ENCODE results near the gene KAZN. TPM values are rescaled to one million over a fixed set of nuclear protein-coding genes. Genes with fewer than 3 reads are reported as not detected.

Gene KAZN
- polyA plus RNA-seq, 1 donor from 2014 or later = 20.6 TPM

- H4K20me1 ChIP-seq (ENCODE audit: insufficient read depth) = no peaks in the 10 kb centered on the region
- H3K9me2 ChIP-seq (ENCODE audit: insufficient read depth, low read length) = no peaks in the 10 kb centered on the region
- H2AFZ ChIP-seq (ENCODE audit: low read depth, low read length) = no peak overlapping the region
- no peaks in the 10 kb centered on the region for H3K79me2 ChIP-seq (replicated peaks; ENCODE audit: insufficient read depth, low read length)
- no peaks in the 10 kb centered on the region for H3K9me3 ChIP-seq (ENCODE audit: low read length)
- no peak overlapping the region for H3K9ac ChIP-seq (ENCODE audit: low read length)
- no peak overlapping the region for H3K4me2 ChIP-seq (ENCODE audit: low read length)
- no peak overlapping the region for H3K27ac ChIP-seq (ENCODE audit: low read length)
- no peaks in the 10 kb centered on the region for H3F3A ChIP-seq (ENCODE audit: insufficient read depth, low read length, poor library complexity, severe bottlenecking)
- H3K27me3 ChIP-seq (ENCODE audit: insufficient read depth, low read depth, low read length) = no peaks in the 10 kb centered on the region
- H3K4me3 ChIP-seq (ENCODE audit: low read length) = no peak overlapping the region
- H3K36me3 ChIP-seq (ENCODE audit: insufficient read depth, low read length) = no peaks in the 10 kb centered on the region
- no peak for TF ChIP-seq EP300 (conservative IDR thresholded peaks at IDR 0.05; ENCODE audit: poor library complexity, severe bottlenecking)
- TF ChIP-seq MXI1 (conservative IDR thresholded peaks at IDR 0.05; ENCODE audit: poor library complexity, severe bottlenecking) = no peak
- TF ChIP-seq CTCF (IDR thresholded peaks at IDR 0.05; ENCODE audit: poor library complexity, severe bottlenecking) = no peak
- TF ChIP-seq REST (IDR thresholded peaks at IDR 0.05; ENCODE audit: borderline replicate concordance) = no peak
- no peak for TF ChIP-seq POLR2AphosphoS5 (IDR thresholded peaks at IDR 0.05)
These were observed 397.9 kb downstream of the KAZN start for GRCh38 chr1:14996133-14997050.

GRCh38 chr1:14997646-14998276 lies 399.3 kb downstream of the KAZN start:
- no peak overlapping the region for H3K27ac ChIP-seq (ENCODE audit: low read length)
- no peaks in the 10 kb centered on the region for H3K27me3 ChIP-seq (ENCODE audit: insufficient read depth, low read depth, low read length)
- no peaks in the 10 kb centered on the region for H3F3A ChIP-seq (ENCODE audit: insufficient read depth, low read length, poor library complexity, severe bottlenecking)
- H3K9me3 ChIP-seq (ENCODE audit: low read length) = no peaks in the 10 kb centered on the region
- no peak overlapping the region for H3K4me2 ChIP-seq (ENCODE audit: low read length)
- H3K9ac ChIP-seq (ENCODE audit: low read length) = no peak overlapping the region
- no peak overlapping the region for H3K4me3 ChIP-seq (ENCODE audit: low read length)
- no peaks in the 10 kb centered on the region for H3K79me2 ChIP-seq (replicated peaks; ENCODE audit: insufficient read depth, low read length)
- no peaks in the 10 kb centered on the region for H3K36me3 ChIP-seq (ENCODE audit: insufficient read depth, low read length)
- no peak overlapping the region for H2AFZ ChIP-seq (ENCODE audit: low read depth, low read length)
- no peaks in the 10 kb centered on the region for H3K9me2 ChIP-seq (ENCODE audit: insufficient read depth, low read length)
- no peaks in the 10 kb centered on the region for H4K20me1 ChIP-seq (ENCODE audit: insufficient read depth)
- no peak for TF ChIP-seq CTCF (IDR thresholded peaks at IDR 0.05; ENCODE audit: poor library complexity, severe bottlenecking)
- TF ChIP-seq TAF1 (IDR thresholded peaks at IDR 0.05; ENCODE audit: low read depth) = no peak
- TF ChIP-seq EP300 (conservative IDR thresholded peaks at IDR 0.05; ENCODE audit: poor library complexity, severe bottlenecking) = no peak
- no peak for TF ChIP-seq SMC3 (conservative IDR thresholded peaks at IDR 0.05; ENCODE audit: poor library complexity)
- TF ChIP-seq EZH2 (IDR thresholded peaks at IDR 0.05; ENCODE audit: borderline replicate concordance, insufficient read depth, low read length, poor library complexity, severe bottlenecking) = no peak
- TF ChIP-seq MXI1 (conservative IDR thresholded peaks at IDR 0.05; ENCODE audit: poor library complexity, severe bottlenecking) = no peak
- TF ChIP-seq RAD21 (conservative IDR thresholded peaks at IDR 0.05) = no peak
- no peak for TF ChIP-seq REST (IDR thresholded peaks at IDR 0.05; ENCODE audit: borderline replicate concordance)
- no peak for TF ChIP-seq POLR2AphosphoS5 (IDR thresholded peaks at IDR 0.05)
